Heart left ventricle (tissue), 16 donors: Measurements from ENCODE around the gene ACVR2B. TPM values are rescaled to one million over a fixed set of nuclear protein-coding genes. Genes with fewer than 3 reads are reported as not detected.

ENCODE experiments used
- ATAC-seq, 4 donors: fragments of 200-7000 bp; cut with Tn5 transposase; one replicate each; pipeline ENCODE4 v1.9.1; 2020 to 2022; ENCODE audit warnings: moderate library complexity in 4 of 4, mild to moderate bottlenecking in 3 of 4, moderate number of reproducible peaks in 1 of 4
- DNase-seq, 5 donors: peaks; one replicate each; pipeline ENCODE4 v3.0.0-alpha.2; 2020
- H3K27ac ChIP-seq, 12 donors: fragments of 200-600 bp; sonication (generic) in 4 of 12; one replicate each; pipeline versions ENCODE4 v1.5.0 to v1.8.0; 2016 to 2022; ENCODE audit warnings: mild to moderate bottlenecking in 2 of 12
- H3K27me3 ChIP-seq, 9 donors: fragments of 200-600 bp; sonication (generic) in 2 of 9; one replicate each; pipeline versions ENCODE4 v1.5.1 to v1.8.0; 2016 to 2022; ENCODE audit warnings: mild to moderate bottlenecking in 3 of 9
- H3K36me3 ChIP-seq, 9 donors: fragments of 200-600 bp; sonication (generic) in 2 of 9; one replicate each; pipeline versions ENCODE4 v1.5.0 to v1.8.0; 2018 to 2022; ENCODE audit warnings: mild to moderate bottlenecking in 2 of 9
- H3K4me1 ChIP-seq, 12 donors: fragments of 200-600 bp; sonication (generic) in 4 of 12; one replicate each; pipeline versions ENCODE4 v1.5.0 to v1.8.0; 2016 to 2022; ENCODE audit warnings: mild to moderate bottlenecking in 3 of 12
- H3K4me3 ChIP-seq, 12 donors: fragments of 200-600 bp; sonication (generic) in 4 of 12; one replicate each; pipeline versions ENCODE4 v1.5.0 to v1.8.0; 2017 to 2022; ENCODE audit warnings: mild to moderate bottlenecking in 9 of 12, moderate library complexity in 4 of 12
- H3K9me3 ChIP-seq, 12 donors: fragments of 200-600 bp; sonication (generic) in 4 of 12; one replicate each; pipeline versions ENCODE4 v1.5.0 to v1.8.0; 2016 to 2022; ENCODE audit warnings: mild to moderate bottlenecking in 1 of 12
- POLR2A ChIP-seq, 2 donors: fragments of 450-650 bp; IDR thresholded peaks; one replicate each; pipeline ENCODE4 v1.6.1; 2017; ENCODE audit warnings: antibody characterized with exemption in 2 of 2, mild to moderate bottlenecking in 2 of 2, moderate library complexity in 2 of 2
- WGBS, 4 donors: extraction: QIAGEN DNeasy Blood & Tissue Kit in 2 of 4; methylation state at CpG; one replicate each; pipeline versions ENCODE4 v1.1.5 to v1.1.7; 2013 to 2018; 5-methylcytosine and 5-hydroxymethylcytosine counted together
- intact Hi-C, 10 donors: fragments of 100-400 bp; cut with DNase I; formaldehyde crosslinking; loops; one replicate each; pipeline versions ENCODE4 v1.11.1 to v1.14.2; 2022
- polyA plus RNA-seq, 2 donors: library from polyadenylated mRNA; stranded (reverse); fragments of 200-250 nt; gene quantifications; one replicate each; pipeline ENCODE4 v1.2.3, GENCODE V29; 2013
- total RNA-seq, 9 donors: library from RNA; depleted of rRNA in 2 of 9; stranded (reverse); fragments of >200 nt in 2 of 9; fragmentation: NEBNext Ultra II Directional in 3 of 9; extraction: Animal tissue kit (Norgen Biotek cat#: 25700) in 3 of 9; gene quantifications; one replicate each; pipeline versions ENCODE4 v1.1.0 to v1.2.4, GENCODE V29; 2016 to 2023
- TF ChIP-seq, protein P1 (sequence below), 12 donors: fragments of 200-600 bp; sonication (generic) in 4 of 12; IDR thresholded peaks; one replicate each; pipeline versions ENCODE4 v1.5.0 to v1.8.0; 2018 to 2022; ENCODE audit warnings: antibody characterized with exemption in 12 of 12, mild to moderate bottlenecking in 5 of 12
- donor health status: ischemic (EF 13 %, LVEDD 7.1; RV severe dilation, severe dysfunction).
- donor health status: healthy with polysubstance abuse.
- donor health status: DM: no; HTN: yes; CAD: no.
- donor health status: DM: no; HTN: no; CAD: no.
- donor health status: ischemic (EF 25% LVEDD 6.9; RV normal size, moderate dysfunction).
- donor health status: ischemic (EF 25% LVEDD 5.7; RV mildly dilated, moderate dysfunction).
- donor health status: healthy.
- donor health status: DM: yes; HTN: yes; CAD: no.
- donor health status: ischemic (EF 35%, LVEDD 5.7; RV mildly dilated, moderate dysfunction).
- donor health status: nonischemic (EF 11% LVEDD 7.7; RV severe dilation, severe dysfunction).
- donor health status: DM: yes; HTN: yes; CAD: no.
- donor health status: PGD.
- donor health status: ischemic (EF 29% LVEDD 5.4; RV normal size, mild dysfunction).
- donor health status: nonischemic (EF 23%, LVEDD 6.1; RV moderate dilation, normal function).

The ACVR2B gene
- total and polyA plus RNA-seq, 11 donors = 1.3 to 12.4 (median 4.8) TPM

GRCh38 chr3:38454178-38454883, 641 bp downstream of the ACVR2B start:
- WGBS, 4 donors = 0 to 1% (median 1%) methylated on average over 34 to 78 of the region's 78 CpGs
- no peaks in the 10 kb centered on the region for H3K36me3 ChIP-seq
- peak in 2 of 5 donors; percentile 36 to 67 for DNase-seq
- peak in 3 of 4 donors; percentile 16 to 41 (median 40) for ATAC-seq
- H3K4me1 ChIP-seq = peaks cover 0 to 47% (median 34%) of the 10 kb centered on the region in 12 donors
- intact Hi-C loops = loop anchor here in 2 of 10 donors (5.0 to 10.0 kb wide), 2 partner anchors 317 to 320 kb away; partner anchors contain the start of genes ACAA1 (in 2 of the 2) and MYD88 (in 2 of the 2)
- peaks cover 0 to 9% (median 0%) of the 10 kb centered on the region in 9 donors for H3K27me3 ChIP-seq
- peak overlapping the region; percentile 75 to 95 (median 82) for H3K27ac ChIP-seq
- H3K4me3 ChIP-seq = peak overlapping the region; percentile 76 to 98 (median 89)
- H3K9me3 ChIP-seq = no peaks in the 10 kb centered on the region
- TF ChIP-seq, protein P1, sequence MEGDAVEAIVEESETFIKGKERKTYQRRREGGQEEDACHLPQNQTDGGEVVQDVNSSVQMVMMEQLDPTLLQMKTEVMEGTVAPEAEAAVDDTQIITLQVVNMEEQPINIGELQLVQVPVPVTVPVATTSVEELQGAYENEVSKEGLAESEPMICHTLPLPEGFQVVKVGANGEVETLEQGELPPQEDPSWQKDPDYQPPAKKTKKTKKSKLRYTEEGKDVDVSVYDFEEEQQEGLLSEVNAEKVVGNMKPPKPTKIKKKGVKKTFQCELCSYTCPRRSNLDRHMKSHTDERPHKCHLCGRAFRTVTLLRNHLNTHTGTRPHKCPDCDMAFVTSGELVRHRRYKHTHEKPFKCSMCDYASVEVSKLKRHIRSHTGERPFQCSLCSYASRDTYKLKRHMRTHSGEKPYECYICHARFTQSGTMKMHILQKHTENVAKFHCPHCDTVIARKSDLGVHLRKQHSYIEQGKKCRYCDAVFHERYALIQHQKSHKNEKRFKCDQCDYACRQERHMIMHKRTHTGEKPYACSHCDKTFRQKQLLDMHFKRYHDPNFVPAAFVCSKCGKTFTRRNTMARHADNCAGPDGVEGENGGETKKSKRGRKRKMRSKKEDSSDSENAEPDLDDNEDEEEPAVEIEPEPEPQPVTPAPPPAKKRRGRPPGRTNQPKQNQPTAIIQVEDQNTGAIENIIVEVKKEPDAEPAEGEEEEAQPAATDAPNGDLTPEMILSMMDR (IDR thresholded peaks at IDR 0.05) = no peak
- TF ChIP-seq POLR2A (IDR thresholded peaks at IDR 0.05) = peak in 1 of 2 donors; percentile 9

DNA sequence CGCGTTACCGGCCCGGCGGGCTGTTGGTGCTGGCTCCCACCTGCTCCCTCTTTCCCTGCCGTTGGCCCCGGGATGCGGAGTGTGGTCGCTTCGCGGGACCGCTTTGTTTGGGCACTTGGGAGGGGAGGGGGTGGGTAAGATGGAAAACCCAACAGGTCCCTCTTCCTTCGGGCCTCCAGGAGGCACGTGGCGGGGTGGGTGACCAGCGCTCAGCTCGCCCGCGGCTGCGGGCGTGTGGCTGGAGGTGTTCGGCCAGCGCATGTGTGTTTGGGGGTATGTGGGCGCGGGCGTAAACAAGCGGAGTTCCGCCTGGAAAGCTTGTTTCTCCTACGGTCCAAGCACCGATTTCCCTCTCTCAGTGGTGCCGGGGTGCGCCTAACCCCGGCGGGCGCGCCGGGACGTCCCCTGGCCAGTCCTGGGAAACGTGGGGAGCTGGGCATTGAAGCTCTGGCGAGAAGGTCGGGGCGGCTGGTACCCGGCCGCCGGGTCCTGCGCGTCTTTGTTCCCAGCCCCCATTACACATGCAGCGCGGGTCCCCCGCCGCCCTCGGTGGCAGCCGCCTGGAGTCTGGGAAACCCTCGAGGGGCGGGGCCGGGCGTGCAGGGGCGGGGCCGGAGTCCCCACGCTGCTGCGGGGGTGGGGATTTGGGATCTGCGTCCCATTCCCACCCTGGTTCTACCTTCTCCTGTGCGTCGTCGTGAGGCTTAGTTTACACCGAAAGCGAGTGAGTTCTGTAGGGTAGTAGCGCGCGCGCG, 1.4 kb downstream of the ACVR2B start:
- Histone ChIP-seq H3K9me3 (no peaks in the 10 kb centered on the region), H3K4me1 (peaks cover 0 to 54% (median 41%) of the 10 kb centered on the region in 12 donors), H3K27me3 (peaks cover 0 to 9% (median 0%) of the 10 kb centered on the region in 9 donors), H3K27ac (peak overlapping the region in 11 of 12 donors; percentile 71 to 95 (median 81)), H3K4me3 (peak overlapping the region; percentile 76 to 98 (median 89)), H3K36me3 (no peaks in the 10 kb centered on the region)
- DNase-seq (peak; percentile 73 to 85 (median 81)), ATAC-seq (peak; percentile 48 to 72 (median 66))
- intact Hi-C loops = loop anchor here in 2 of 10 donors (5.0 to 10.0 kb wide), 2 partner anchors 318 to 320 kb away; partner anchors contain the start of genes ACAA1 (in 2 of the 2) and MYD88 (in 2 of the 2)
- no peak for TF ChIP-seq POLR2A (IDR thresholded peaks at IDR 0.05)
- TF ChIP-seq, protein P1 (IDR thresholded peaks at IDR 0.05) = no peak
- WGBS, 4 donors = 0% methylated on average over 19 to 72 of the region's 72 CpGs

DNA sequence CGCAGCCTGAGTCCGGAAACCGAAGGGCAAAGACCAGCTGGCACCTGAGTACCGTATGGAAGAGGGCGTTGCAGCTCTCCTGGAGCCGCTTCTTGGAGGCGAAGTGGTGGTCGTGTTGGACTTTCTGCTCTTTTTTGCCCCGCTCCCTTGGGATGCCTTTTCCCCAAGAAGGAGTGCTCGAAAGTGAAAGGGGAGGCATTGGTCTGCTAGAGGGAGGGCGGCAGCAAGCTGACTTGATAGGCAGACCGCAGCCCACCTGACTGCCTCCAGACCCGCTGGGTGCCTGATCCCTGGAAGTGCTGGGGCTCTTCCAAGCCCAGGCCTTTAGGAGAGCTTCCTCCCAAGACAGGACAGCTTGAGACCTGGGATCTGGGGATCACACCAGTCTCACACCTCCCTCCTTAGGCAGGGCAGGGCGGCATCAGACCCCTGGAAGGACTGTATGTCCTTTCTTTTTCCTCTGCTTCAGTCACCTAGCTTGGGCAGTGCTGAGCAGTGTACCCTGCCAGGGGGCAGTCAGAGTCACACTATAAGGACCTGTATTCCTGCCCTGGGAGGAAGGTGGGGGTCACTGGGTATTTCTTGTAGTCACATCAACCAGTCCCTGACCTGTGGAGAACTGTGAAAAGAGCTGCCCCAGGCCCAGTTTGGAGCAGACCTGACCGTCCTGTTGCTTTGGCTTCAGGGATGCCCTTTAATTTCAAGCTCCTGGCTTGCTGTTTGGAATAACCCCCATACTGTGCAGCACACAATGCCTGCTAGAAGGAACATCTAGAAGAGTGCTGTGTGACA, 2.1 kb downstream of the ACVR2B start:
- peak overlapping the region; percentile 76 to 98 (median 89) for H3K4me3 ChIP-seq
- DNase-seq = peak in 2 of 5 donors; percentile 32 to 35
- peak in 1 of 4 donors; percentile 5 for ATAC-seq
- intact Hi-C loops = loop anchor here in 1 of 10 donors (10.0 kb wide), 1 partner anchor 321 kb away; the partner anchor contains the start of genes ACAA1 and MYD88
- peaks cover 0 to 9% (median 0%) of the 10 kb centered on the region in 9 donors for H3K27me3 ChIP-seq
- H3K9me3 ChIP-seq = no peaks in the 10 kb centered on the region
- TF ChIP-seq POLR2A (IDR thresholded peaks at IDR 0.05) = no peak
- TF ChIP-seq, protein P1 (IDR thresholded peaks at IDR 0.05) = no peak
- H3K27ac ChIP-seq = peak overlapping the region in 10 of 12 donors; percentile 11 to 95 (median 80)
- H3K36me3 ChIP-seq = no peaks in the 10 kb centered on the region
- H3K4me1 ChIP-seq = peaks cover 2 to 62% (median 49%) of the 10 kb centered on the region in 12 donors
- 8 to 13% (median 12%) methylated on average over 7 to 15 of the region's 15 CpGs for WGBS, 4 donors
